Fibroblast of peridontal ligament (primary cell): Measurements from ENCODE around the gene PRKCH.

Experiments
- DNase-seq: peaks from one replicate; pipeline ENCODE4 v3.0.0-alpha.2; 2010; ENCODE audit errors: extremely low read depth

Gene PRKCH

GRCh38 chr14:61337893-61338292 is 16.5 kb downstream of the PRKCH start:
- no peak for DNase-seq

DNA sequence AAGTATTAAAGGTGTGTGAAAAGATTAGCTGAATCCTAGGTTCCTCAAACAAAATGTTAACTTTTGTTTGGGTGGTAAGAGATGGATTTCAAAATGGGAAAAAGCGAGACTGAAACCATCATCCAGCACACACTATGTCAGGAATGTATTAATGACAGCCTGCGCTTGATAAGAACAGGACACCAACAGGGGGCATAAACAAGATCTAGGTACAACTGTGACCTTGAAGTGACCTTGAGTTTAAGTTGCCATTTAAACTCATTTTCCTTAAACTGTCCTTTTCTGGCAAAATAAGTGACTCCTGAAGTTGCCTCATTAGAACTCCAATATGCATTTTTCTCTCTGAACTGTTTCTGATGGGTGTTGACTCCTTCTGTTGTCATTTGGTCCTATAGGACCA is 17.1 kb downstream of the PRKCH start:
- no peak for DNase-seq

DNA sequence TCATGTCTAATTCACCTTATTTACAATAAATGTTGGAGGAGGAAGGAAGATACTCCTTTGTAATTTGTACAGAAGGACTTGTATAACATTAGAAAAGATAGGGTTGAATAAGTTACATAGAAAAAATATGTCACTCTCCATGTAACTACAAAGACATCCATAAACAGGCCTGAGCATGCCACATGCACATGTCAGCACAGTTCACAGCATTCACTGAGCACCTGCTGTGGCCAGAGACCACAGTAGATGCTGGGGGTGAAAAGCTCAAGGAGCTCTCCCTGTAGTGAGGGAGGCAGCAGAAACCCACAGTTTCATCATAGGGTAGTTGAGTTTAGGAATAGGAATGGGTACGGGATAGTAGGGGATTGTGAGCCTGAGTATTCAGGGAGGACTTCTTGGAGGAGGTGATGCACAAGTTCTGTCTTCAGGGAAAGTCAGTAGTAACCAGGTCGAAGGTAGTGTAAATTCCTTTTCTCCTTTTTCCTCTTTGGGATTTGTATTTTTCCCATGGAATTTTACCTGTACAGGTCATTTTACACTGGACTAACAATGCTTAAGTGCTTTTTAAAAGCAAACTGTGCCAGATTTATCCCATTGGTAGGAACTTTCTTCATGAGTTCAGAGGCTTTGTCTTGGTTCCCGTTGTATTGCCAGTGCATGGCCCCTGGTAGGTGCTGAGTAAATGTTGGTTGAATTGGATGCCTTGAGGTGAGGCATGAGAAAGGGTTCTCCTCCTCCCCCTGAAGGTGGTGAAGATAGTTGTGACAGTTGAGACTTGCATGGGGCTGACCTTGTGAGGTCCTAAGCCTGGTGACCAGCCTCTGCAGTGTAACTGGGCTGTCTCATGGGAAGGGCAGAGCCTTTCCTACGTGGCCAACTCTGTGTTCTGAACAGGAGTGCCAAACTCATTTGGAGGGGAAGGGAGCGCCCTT is 20.2 kb downstream of the PRKCH start:
- no peak for DNase-seq

GRCh38 chr14:61342486-61342885 is 21.1 kb downstream of the PRKCH start:
- no peak for DNase-seq

DNA sequence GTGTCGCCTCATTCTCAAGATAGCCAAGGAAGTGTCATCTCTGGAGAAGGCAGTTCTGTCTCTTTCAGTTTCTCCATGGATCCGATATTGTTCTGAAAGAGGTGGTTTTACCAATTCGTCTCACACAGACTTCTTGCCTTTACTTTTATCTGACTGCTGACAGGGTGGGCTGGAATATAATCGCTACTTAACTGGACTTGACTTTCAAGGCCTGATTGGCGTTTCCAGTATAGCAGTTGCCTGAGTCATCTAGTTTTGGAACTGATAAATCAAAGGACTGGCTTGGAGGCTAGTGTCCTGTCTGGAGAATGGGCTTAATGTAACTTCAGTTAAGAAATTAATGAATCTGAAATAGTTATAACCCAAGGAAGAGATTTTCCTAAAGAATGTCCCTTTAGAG is 21.6 kb downstream of the PRKCH start:
- no peak for DNase-seq

GRCh38 chr14:61343471-61343870 is 22.1 kb downstream of the PRKCH start:
- DNase-seq, result no peak

- no peak for DNase-seq
These were observed 22.6 kb downstream of the PRKCH start for GRCh38 chr14:61343991-61344405.

GRCh38 chr14:61344437-61345150 is 23.2 kb downstream of the PRKCH start:
- no peak for DNase-seq

GRCh38 chr14:61345151-61345482 is 23.7 kb downstream of the PRKCH start:
- DNase-seq, result no peak

DNA sequence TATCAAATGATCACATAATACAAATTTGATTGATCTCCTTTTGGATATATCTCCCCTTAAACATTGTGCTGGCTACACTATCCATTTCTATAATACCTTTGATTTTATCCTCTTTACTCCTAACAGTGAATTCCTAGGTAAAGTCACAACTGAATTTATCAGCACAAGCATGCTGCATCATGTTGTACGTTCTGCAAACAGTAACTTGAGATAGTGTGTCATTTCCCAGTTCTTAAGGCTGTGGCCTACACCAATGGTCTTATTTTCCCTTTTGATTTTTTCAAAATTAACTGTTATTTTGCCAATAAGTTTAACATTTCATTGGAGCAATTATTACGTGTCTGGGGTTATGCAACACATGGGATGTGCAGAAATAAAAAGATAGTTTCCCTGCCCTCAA is 24.8 kb downstream of the PRKCH start:
- no peak for DNase-seq

GRCh38 chr14:61346793-61347192 is 25.4 kb downstream of the PRKCH start:
- no peak for DNase-seq

GRCh38 chr14:61347826-61348443 is 26.6 kb downstream of the PRKCH start:
- DNase-seq, result no peak

DNA sequence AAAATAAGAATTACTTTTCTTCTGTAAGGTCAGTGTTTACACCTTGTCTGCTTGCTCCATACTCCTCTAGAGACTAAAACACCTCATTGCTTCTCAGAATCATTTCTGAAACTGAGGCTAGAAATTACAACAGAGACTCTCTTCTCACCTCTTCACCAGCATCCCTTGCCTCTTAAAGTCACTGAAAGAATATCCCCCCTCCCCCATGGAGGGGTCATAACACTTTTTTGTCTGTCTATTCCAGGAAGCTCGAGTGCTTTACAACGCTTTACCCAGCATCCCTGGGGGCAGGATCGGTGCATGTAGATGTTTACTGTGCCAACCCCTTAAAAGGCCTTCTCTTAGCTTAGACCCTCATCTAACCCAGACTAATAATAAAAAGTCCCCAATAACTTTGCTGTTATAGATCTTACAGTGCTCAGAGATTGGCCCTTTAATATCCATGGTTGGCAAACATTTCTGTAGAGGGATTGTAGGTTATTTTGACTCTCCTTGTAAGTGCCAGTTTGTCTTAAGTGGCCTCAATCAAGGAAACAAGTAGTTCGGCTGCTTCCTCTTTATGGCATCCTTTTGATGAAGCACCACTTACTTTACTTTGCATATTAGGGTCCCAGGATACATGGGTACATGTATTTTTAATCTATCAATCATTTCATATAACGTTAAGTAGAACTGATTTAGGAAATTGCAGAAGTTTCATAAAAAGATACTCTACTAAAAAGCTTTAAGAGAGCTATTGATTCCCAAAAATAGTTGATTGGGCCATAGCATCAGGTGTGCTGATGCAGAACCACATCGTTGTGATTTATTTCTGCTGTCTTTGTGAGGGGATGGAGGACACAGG is 29.3 kb downstream of the PRKCH start:
- DNase-seq, result no peak

GRCh38 chr14:61351477-61351876 is 30.1 kb downstream of the PRKCH start:
- DNase-seq, result no peak

GRCh38 chr14:61355892-61356325 is 34.5 kb downstream of the PRKCH start:
- no peak for DNase-seq

- no peak for DNase-seq
These were observed 35.7 kb downstream of the PRKCH start for GRCh38 chr14:61357123-61357522.

DNA sequence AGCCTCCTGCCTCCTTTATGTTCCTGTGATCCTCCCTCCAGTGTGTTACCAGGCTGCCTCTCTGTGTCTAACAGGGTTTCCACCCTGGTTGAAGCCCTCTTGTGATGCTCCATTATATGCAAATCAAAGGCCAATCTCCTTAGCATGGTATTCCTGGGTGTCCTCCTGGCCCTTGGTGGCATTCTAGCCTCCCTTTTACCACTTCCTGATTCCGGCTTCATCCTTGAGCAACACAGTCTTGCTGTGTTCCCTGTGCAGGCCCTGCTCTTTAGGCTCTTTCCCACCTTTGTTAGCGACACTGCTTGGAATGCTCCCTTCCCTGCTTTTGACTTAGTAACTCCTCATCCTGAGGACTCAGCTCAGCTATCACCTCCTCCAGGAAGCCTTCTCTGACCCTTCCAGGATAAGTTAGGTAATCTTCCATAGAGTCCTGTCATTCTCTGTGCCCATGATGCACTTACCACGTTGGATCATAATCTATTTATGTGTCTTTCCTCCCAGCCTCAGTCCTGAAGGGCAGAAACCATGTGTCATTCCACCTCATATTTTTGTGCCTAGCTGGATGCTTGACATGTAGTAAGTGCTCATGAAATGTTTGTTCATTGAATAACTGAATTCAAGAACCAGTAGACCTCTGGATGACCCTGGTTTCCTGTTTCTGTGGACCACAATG is 37.3 kb downstream of the PRKCH start:
- DNase-seq, result no peak

DNA sequence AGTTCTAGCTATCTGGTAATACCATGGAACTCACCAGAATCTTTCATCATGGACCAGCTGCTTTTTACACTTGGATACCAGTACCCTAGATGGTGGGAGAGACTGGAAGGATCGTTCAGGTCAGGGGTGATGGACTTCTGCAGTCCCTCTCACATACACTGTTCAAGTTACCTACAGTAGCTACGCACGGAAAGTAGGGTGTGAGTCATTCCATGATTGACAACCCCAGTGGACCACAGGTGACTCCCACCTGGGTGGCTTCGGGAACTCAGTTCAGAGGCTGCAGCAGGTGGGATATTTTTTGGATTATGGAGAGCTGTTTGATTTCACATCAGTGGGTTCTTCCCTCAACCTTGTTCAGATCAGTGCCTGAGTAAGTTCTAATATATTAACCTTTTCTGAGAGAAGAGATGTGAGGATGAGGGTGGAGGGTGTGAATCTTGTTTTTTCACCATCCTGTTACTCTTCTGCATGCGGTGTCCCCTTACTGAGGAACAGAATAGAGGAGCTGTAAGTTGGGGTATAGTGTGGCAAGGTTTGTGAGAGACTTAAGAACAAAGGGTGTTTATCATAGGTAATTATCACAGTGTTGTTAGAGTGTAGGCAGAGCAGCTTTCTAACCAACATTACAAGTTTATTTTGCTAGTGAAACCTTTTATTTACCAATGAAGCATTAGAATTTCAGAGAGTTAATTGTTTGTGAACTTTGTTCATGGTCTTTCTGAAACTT is 39.6 kb downstream of the PRKCH start:
- no peak for DNase-seq

GRCh38 chr14:61362072-61362750 is 40.8 kb downstream of the PRKCH start:
- DNase-seq, result no peak

DNA sequence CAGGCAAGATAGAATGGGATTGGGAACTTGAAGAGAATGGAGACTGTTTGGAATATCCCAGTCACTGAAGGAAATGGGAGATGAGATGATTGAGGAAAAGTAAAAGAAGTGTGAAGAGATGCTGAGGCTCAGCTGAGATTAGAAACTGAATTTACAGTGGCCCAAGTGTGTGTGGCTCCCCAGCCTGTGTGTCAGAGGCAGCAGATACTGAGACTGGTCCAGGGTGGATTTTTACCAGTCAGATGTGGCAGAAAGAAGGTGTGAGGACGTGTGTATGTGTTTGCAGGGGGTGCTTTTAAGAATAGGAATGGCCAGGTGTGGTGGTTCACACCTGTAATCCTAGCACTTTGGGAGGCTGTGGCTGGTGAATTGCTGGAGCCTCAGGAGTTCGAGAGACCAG is 42.9 kb downstream of the PRKCH start:
- no peak for DNase-seq
